ENCODE results near the gene YPEL3.
"Not testable (repeated sequence)": the region's sequence is repeated elsewhere in the genome, so short reads cannot be mapped to it uniquely, and the experiment has no call there.

YPEL3 gene, protein sequence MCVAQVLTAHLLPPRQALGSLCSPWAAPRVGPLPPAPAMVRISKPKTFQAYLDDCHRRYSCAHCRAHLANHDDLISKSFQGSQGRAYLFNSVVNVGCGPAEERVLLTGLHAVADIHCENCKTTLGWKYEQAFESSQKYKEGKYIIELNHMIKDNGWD

GRCh38 chr16:30096105-30096861, at the start of gene YPEL3:
YPEL3 (minus strand) TSS chr16:30096213; CDS start chr16:30095482, 731 bp downstream.
- peak; percentile 79 for DNase-seq (ENCODE audit: low read depth)

DNA sequence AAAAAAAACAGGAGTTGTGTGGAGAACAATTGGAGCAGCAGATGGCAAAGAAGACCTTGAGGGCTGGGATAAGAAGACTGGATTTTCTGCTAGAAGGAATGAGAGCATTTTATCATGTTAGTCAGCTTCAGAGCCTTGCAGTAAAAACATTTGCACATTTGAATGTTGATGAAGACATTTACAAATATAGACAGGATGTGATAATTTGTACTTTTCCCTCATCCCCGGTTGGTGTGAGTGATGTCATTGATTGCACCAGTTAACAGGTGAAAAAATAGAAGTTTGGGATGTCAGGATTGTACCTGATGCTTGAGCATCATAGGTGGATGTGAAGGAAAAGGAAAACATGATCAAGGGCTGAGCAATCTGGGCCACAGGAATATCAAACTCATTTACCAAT, 49.6 kb upstream of the YPEL3 start:
- DNase-seq (ENCODE audit: low read depth), result no peak

- DNase-seq (ENCODE audit: low read depth), result no peak
Measured at GRCh38 chr16:30144917-30145316, 48.9 kb upstream of the YPEL3 start.

- DNase-seq (ENCODE audit: low read depth), result no peak
Measured at GRCh38 chr16:30144017-30144416, 48.0 kb upstream of the YPEL3 start.

DNA sequence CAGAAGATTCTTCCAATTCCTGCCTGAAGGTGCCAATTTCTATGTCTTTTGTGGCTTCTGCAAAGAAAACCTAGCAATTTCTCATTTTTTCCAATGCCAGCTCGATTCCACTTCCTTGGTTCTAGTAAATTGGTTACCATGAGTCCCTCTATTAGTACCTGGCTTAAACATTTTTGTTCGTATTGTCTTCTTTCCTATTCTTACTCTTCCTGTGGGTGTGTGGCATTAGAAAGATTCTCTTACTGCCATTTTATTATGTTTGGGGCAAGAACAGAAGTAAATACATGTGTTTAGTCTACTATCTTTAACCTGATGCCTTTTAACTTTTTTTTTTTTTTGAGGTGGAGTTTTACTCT, 47.3 kb upstream of the YPEL3 start:
- no peak for DNase-seq (ENCODE audit: low read depth)

GRCh38 chr16:30142672-30143346, 46.8 kb upstream of the YPEL3 start:
- DNase-seq (ENCODE audit: low read depth), result no peak

DNA sequence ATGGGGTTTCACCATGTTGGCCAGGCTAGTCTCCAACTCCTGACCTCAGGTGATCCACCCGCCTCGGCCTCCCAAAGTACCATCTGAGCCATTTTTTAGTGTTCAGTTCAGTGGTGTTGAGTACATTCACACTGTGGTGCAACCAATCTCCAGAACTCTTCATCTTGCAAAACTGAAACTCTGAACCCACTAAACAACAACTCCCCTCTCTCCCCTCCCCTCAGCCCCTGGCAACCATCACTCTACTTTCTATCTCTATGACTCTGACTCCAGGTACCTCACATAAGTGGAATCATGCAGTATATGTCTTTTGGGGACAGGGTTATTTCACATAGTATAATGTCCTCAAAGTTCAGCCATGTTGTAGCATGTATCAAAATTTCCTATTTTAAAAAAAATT, 45.7 kb upstream of the YPEL3 start:
- no peak for DNase-seq (ENCODE audit: low read depth)

DNA sequence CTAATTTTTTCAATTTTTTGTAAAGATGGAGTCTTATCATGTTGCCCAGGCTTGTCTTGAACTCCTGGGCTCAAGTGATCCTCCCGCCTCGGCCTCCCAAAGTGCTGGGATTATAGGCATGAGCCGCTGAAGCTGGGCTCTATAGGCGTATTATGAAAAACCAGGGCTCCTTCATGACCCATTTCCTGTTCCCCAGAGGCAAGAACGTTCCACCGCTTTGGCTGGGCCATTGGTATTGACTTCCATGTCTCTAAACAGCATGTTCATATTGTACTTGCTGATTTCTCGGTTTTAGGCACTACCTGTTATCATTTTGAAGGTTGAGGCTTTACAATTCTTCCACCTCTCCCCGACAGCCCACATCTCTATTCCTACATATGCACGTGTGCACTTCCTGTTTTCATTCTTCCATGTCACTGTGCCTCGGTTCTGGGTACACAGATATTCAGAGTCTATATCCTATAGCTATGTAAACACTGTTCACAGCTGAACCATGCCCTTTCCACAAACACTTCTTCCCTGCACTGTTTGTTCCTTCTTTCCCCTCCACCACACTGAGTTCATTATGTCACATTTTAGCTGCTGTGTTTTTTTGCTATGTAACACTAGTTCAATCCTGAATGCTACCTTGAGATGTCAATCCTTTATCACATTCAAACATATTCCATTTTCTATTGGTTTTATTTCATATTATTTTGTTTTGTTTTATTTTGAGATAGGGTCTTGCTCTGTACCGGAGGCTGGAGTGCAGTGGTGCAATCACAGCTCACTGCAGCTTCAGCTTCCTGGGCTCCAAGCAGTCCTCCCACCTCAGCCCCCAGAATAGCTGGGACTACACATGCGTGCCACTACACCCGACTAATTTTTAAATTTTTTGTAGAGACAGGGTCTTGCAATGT, 43.8 kb upstream of the YPEL3 start:
- no peak for DNase-seq (ENCODE audit: low read depth)

GRCh38 chr16:30137897-30138296, 41.9 kb upstream of the YPEL3 start:
- DNase-seq (ENCODE audit: low read depth), result no peak

DNA sequence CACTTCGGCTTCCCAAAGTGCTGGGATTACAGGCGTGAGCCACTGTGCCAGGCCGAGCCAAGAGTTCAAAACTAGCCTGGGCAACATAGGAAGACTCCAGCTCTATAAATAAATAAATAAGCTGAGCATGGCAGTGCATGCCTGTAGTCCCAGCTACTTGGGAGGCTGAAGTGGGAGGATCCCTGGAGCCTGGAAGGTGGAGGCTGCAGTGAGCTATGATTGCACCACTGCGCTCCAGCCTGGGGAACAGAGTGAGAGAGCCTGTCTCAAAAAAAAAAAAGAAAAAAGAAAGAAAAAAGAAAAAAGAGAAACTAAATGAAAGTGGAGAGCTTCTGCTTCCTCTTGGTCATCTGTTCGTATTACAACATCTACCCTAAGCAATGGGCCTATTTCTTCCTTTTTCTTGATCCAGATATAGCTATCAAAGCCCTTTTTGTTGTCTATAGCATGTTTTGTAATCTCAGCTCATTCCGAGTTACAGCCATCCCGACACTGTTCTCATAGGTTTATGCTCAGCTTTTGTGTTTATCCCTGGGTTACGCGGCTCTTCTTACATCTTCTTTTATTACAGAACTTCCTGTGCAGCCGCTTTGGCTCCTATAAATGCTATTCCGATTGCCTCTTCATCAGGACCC, 41.1 kb upstream of the YPEL3 start:
- DNase-seq (ENCODE audit: low read depth), result no peak

- DNase-seq (ENCODE audit: low read depth), result no peak
Measured at GRCh38 chr16:30132591-30132990, 36.6 kb upstream of the YPEL3 start.

GRCh38 chr16:30131869-30132475, 36.0 kb upstream of the YPEL3 start:
- DNase-seq (ENCODE audit: low read depth), result no peak

- no peak for DNase-seq (ENCODE audit: low read depth)
Measured at GRCh38 chr16:30127993-30128392, 32.0 kb upstream of the YPEL3 start.

DNA sequence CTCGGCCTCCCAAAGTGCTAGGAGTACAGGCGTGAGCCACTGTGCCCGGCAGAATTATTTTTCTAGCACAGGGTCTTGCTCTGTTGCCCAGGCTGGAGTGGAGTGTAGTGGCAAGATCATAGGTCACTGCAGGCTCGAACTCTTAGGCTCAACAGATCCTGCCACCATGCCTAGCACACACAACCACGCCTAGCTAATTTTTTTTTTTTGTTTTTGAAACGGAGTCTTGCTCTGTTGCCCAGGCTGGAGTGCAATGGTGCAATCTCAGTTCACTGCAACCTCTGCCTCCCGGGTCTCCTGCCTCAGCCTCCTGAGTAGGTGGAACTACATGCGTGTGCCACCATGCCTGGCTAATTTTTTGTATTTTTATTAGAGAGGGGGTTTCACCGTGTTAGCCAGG, 29.7 kb upstream of the YPEL3 start:
- DNase-seq (ENCODE audit: low read depth), result not testable (repeated sequence)

DNA sequence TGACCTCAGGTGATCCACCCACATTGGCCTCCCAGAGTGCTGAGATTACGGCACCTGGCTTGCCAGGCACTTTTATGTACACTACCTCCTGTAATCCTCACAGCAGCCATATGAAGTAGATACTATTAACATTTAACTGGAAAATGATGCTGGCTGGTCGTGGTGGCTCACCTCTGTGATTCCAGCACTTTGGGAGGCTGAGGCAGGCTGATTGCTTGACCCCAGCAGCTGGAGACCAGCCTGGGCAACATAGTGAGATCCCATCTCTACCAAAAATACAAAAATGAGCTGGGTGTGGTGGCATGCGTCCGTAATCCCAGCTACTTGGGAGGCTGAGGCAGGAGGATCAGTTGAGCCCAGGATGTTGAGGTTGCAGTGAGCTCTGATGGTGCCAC, 29.0 kb upstream of the YPEL3 start:
- no peak for DNase-seq (ENCODE audit: low read depth)

DNA sequence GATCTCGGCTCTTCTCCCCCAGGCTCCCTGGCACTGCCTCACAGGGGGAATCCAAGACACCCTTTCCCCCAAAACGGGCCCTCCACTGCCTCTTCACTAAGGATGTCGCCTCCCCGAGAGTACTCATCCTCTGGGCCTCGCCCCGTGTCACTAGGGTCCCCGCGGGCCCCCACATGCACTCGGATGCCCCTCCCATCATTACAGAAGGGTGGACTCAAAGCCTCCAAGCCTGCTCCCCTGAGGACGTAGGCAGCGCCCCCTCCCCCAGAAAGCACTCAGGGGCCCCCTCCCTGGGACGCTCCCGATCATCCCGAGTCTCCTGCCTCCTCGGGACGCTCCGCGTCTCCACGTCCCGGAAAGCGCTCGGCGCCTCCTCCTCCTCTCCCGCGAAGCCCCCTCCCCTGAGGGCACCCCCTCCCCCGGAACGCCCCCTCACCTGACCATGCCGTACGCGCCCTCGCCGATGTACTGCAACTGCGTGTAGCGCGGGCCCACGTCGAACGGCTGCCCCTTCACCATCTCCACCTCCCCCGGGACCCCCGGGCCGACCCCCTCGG, 26.7 kb upstream of the YPEL3 start:
- no peak for DNase-seq (ENCODE audit: low read depth)

- no peak for DNase-seq (ENCODE audit: low read depth)
Measured at GRCh38 chr16:30121741-30122571, 25.9 kb upstream of the YPEL3 start.

- DNase-seq (ENCODE audit: low read depth), result no peak
Measured at GRCh38 chr16:30120340-30121105, 24.5 kb upstream of the YPEL3 start.

- no peak for DNase-seq (ENCODE audit: low read depth)
Measured at GRCh38 chr16:30119428-30119827, 23.4 kb upstream of the YPEL3 start.

DNA sequence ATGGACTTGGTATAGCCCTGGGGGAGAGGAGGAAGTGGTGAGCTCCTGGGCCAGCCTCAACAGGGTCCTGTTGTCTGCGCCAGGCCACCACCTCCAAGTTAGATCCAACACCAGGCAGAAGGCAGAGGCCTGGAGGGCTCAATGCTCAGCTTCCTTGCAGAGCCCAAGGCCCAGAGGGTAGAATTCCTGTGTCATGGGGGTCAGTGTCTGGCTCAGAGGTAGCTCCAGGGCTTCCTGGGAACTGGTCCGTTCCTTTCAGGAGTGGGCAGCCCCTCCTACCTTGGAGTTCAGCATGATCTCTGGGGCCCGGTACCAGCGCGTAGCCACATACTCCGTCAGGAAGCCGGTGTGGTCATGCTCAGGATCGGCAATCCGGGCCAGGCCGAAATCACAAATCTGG, 21.8 kb upstream of the YPEL3 start:
- DNase-seq (ENCODE audit: low read depth), result no peak
